NCI-H146 (cell line): ENCODE measurements around the gene LCTL.
A peak's percentile ranks its signal among the peaks of the same experiment; 100 is the strongest.

Experiments
- DNase-seq: peaks from one replicate; lab custom pipeline; 2025; lab: John Stamatoyannopoulos, UW

LCTL gene

GRCh38 chr15:66565741-66566144 is at the start of gene LCTL:
TSS of gene LCTL (minus strand) at chr15:66565998. CDS start at chr15:66565365, 633 bp downstream.
- DNase-seq = no peak

- no peak for DNase-seq
Observed at GRCh38 chr15:66614951-66615760, 49.4 kb upstream of the LCTL start.

GRCh38 chr15:66614456-66614855 is 48.7 kb upstream of the LCTL start:
- no peak for DNase-seq

GRCh38 chr15:66613743-66614142 is 47.9 kb upstream of the LCTL start:
- DNase-seq = no peak

- DNase-seq = no peak
Observed at GRCh38 chr15:66611257-66612053, 45.7 kb upstream of the LCTL start.

GRCh38 chr15:66609876-66610275 is 44.1 kb upstream of the LCTL start:
- DNase-seq = no peak

- DNase-seq = no peak
Observed at GRCh38 chr15:66608881-66609280, 43.1 kb upstream of the LCTL start.

- DNase-seq = no peak
Observed at GRCh38 chr15:66608159-66608558, 42.4 kb upstream of the LCTL start.

GRCh38 chr15:66603301-66604179 is 37.7 kb upstream of the LCTL start:
- DNase-seq = no peak

- no peak for DNase-seq
Observed at GRCh38 chr15:66601521-66601920, 35.7 kb upstream of the LCTL start.

- DNase-seq = no peak
Observed at GRCh38 chr15:66600240-66600627, 34.4 kb upstream of the LCTL start.

- no peak for DNase-seq
Observed at GRCh38 chr15:66599536-66600239, 33.9 kb upstream of the LCTL start.

GRCh38 chr15:66598095-66598815 is 32.5 kb upstream of the LCTL start:
- DNase-seq = no peak

GRCh38 chr15:66595931-66596545 is 30.2 kb upstream of the LCTL start:
- peak; percentile 64 for DNase-seq

- no peak for DNase-seq
Observed at GRCh38 chr15:66595332-66595731, 29.5 kb upstream of the LCTL start.

GRCh38 chr15:66594836-66595235 is 29.0 kb upstream of the LCTL start:
- DNase-seq = no peak

- DNase-seq = no peak
Observed at GRCh38 chr15:66594344-66594743, 28.5 kb upstream of the LCTL start.

GRCh38 chr15:66593219-66593780 is 27.5 kb upstream of the LCTL start:
- no peak for DNase-seq

- DNase-seq = no peak
Observed at GRCh38 chr15:66592505-66593218, 26.9 kb upstream of the LCTL start.
